ENCODE data around the gene ST7L. TPM values are rescaled to one million over a fixed set of nuclear protein-coding genes. Genes with fewer than 3 reads are reported as not detected.

Gene ST7L
- total RNA-seq, 2 donors from 2014 or later = 10.5 to 14.5 TPM

DNA sequence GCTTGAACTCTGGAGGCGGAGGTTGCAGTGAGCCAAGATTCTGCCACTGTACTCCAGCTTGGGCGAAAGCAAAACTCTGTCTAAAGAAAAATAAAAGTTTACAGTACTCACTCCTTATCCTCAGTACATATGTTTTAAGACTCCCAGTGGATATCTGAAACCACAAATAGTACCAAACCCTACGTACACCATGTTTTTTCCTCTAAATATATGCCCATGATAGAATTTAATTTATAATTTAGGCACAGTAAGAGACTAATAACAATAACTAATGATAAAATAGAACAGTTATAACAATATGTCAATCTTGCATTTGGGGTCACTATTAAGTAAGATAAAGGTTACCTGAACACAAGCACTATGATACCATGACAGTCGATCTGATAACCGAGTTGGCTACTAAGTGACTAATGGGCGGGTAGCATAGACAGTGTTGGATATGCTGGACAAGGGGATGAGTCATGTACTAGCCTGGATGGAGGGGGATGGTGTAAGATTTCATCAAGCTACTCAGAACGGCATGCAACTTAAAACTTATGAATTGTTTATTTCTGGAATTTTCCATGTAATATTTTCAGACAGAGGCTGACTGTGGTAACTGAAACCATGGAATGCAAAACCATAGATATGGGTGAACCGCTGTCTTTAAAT is 43.7 kb downstream of the ST7L start:
- TF ChIP-seq, protein P1, sequence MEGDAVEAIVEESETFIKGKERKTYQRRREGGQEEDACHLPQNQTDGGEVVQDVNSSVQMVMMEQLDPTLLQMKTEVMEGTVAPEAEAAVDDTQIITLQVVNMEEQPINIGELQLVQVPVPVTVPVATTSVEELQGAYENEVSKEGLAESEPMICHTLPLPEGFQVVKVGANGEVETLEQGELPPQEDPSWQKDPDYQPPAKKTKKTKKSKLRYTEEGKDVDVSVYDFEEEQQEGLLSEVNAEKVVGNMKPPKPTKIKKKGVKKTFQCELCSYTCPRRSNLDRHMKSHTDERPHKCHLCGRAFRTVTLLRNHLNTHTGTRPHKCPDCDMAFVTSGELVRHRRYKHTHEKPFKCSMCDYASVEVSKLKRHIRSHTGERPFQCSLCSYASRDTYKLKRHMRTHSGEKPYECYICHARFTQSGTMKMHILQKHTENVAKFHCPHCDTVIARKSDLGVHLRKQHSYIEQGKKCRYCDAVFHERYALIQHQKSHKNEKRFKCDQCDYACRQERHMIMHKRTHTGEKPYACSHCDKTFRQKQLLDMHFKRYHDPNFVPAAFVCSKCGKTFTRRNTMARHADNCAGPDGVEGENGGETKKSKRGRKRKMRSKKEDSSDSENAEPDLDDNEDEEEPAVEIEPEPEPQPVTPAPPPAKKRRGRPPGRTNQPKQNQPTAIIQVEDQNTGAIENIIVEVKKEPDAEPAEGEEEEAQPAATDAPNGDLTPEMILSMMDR (IDR thresholded peaks at IDR 0.05) = no peak
- no peak overlapping the region for H3K4me3 ChIP-seq
- peaks cover 54% of the 10 kb centered on the region for H3K36me3 ChIP-seq
- no peak for DNase-seq (ENCODE audit: low spot score)
- no peaks in the 10 kb centered on the region for H3K27me3 ChIP-seq
- H3K4me1 ChIP-seq = no peaks in the 10 kb centered on the region
- no peak overlapping the region for H3K27ac ChIP-seq
- H3K9me3 ChIP-seq = no peaks in the 10 kb centered on the region

GRCh38 chr1:112565800-112566199 is 53.1 kb downstream of the ST7L start:
- no peak for DNase-seq (ENCODE audit: low spot score)
- H3K9me3 ChIP-seq = no peaks in the 10 kb centered on the region
- H3K4me1 ChIP-seq = no peaks in the 10 kb centered on the region
- H3K27me3 ChIP-seq = no peaks in the 10 kb centered on the region
- TF ChIP-seq, protein P1 (IDR thresholded peaks at IDR 0.05) = no peak
- H3K4me3 ChIP-seq = no peak overlapping the region
- H3K36me3 ChIP-seq = peaks cover 6% of the 10 kb centered on the region
- H3K27ac ChIP-seq = no peak overlapping the region

DNA sequence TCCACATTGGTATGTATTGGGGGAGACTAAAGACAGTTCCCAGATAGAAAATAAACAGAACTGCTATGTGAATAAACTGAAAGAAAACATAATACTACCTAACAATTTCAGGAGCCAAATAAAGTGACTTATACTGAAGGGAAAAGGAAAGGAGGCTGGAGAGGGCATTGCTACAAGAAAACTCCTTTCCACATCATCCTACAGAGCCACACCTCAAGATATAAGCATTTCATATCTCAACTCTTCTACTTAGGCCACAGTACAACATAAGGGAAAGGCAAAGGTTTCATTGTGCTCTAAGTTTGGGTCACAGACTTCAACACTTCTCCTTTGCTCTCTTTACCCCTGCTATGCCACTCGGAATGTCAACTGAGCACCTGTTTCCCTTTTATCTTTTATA is 54.9 kb downstream of the ST7L start:
- Histone ChIP-seq H3K9me3 (no peaks in the 10 kb centered on the region), H3K4me3 (no peak overlapping the region), H3K4me1 (no peaks in the 10 kb centered on the region), H3K27me3 (no peaks in the 10 kb centered on the region), H3K27ac (no peak overlapping the region), H3K36me3 (no peaks in the 10 kb centered on the region)
- TF ChIP-seq, protein P1 (IDR thresholded peaks at IDR 0.05) = no peak
- DNase-seq (ENCODE audit: low spot score) = no peak

- DNase-seq (ENCODE audit: low spot score) = no peak
- Histone ChIP-seq H3K27ac (no peak overlapping the region), H3K4me3 (no peak overlapping the region), H3K36me3 (no peaks in the 10 kb centered on the region), H3K27me3 (no peaks in the 10 kb centered on the region), H3K9me3 (no peaks in the 10 kb centered on the region), H3K4me1 (no peaks in the 10 kb centered on the region)
- TF ChIP-seq, protein P1 (IDR thresholded peaks at IDR 0.05) = no peak
These were observed 55.6 kb downstream of the ST7L start for GRCh38 chr1:112563341-112563740.

DNA sequence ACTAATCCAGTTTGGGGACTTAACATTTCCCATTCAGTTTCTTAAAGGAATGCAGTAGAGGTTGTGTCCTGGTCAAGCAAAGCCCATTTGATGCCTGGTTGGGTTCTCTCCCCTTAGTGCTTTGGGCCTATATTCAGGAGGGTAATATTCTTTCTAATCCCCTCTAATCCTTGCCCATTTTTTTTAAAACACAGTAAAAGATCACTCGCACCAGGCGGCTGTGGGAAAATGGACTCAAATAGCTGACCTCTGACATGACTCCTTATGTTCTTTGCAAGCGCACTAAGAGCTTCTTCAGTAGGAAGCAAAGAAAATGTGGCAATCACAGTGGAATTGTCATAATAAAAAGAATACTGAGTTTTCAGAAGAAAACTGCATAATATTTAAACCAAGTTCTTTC is 60.3 kb downstream of the ST7L start:
- H3K4me1 ChIP-seq = no peaks in the 10 kb centered on the region
- TF ChIP-seq, protein P1 (IDR thresholded peaks at IDR 0.05) = no peak
- DNase-seq (ENCODE audit: low spot score) = no peak
- H3K9me3 ChIP-seq = no peaks in the 10 kb centered on the region
- no peak overlapping the region for H3K27ac ChIP-seq
- H3K4me3 ChIP-seq = no peak overlapping the region
- no peaks in the 10 kb centered on the region for H3K36me3 ChIP-seq
- H3K27me3 ChIP-seq = no peaks in the 10 kb centered on the region

DNA sequence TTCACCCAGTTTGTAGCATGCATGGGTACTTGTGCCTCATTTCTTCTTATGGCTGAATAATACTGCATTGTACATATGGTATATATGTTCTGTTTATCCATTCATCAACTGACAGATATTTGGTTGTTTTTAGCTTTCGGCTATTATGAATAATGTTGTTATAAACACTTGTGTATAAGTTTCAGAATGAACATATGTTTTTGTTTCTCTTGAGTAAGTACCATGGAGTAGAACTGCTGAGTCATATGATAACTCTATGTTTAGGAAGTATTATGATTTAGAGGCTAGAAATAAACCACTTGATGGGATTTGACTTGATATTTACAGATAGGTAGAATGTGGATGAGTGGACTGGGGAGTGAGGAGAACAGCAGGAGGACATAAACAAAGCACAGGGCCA is 61.6 kb downstream of the ST7L start:
- no peaks in the 10 kb centered on the region for H3K36me3 ChIP-seq
- H3K27me3 ChIP-seq = no peaks in the 10 kb centered on the region
- TF ChIP-seq, protein P1 (IDR thresholded peaks at IDR 0.05) = no peak
- DNase-seq (ENCODE audit: low spot score) = no peak
- H3K4me1 ChIP-seq = no peaks in the 10 kb centered on the region
- H3K27ac ChIP-seq = no peak overlapping the region
- H3K4me3 ChIP-seq = no peak overlapping the region
- H3K9me3 ChIP-seq = no peaks in the 10 kb centered on the region
